ENCODE results near the gene MYL11.

MYL11 gene

DNA sequence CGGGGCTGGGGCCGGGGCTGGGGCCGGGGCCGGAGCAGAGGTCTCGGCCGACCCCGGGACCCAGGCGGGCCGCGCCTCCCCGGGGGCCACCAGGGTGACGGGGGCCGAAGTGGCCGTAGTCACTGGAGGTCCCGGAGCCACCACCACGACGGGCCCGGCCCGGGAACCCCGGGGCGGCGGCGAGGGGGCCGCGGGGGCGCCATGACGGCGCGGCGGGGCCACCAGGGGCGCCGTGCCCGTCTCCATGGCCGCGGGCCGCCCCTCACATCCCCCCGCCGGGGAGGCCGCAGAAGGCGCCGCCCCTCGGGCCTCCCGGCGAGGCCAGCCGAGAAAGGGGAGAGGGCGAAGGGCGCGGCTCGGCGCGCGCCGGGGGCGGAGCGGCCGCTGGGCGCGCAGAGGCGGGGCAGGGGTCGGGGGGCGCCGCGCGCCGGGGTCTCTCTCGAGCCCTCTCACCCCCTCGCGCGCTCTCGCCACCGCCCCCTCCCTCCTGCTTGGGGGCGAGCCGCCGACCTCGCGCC is 4.6 kb upstream of the MYL11 start:
- in situ Hi-C loops (cut with HindIII; ENCODE audit: low sequenced_read_pairs): no loop called here

DNA sequence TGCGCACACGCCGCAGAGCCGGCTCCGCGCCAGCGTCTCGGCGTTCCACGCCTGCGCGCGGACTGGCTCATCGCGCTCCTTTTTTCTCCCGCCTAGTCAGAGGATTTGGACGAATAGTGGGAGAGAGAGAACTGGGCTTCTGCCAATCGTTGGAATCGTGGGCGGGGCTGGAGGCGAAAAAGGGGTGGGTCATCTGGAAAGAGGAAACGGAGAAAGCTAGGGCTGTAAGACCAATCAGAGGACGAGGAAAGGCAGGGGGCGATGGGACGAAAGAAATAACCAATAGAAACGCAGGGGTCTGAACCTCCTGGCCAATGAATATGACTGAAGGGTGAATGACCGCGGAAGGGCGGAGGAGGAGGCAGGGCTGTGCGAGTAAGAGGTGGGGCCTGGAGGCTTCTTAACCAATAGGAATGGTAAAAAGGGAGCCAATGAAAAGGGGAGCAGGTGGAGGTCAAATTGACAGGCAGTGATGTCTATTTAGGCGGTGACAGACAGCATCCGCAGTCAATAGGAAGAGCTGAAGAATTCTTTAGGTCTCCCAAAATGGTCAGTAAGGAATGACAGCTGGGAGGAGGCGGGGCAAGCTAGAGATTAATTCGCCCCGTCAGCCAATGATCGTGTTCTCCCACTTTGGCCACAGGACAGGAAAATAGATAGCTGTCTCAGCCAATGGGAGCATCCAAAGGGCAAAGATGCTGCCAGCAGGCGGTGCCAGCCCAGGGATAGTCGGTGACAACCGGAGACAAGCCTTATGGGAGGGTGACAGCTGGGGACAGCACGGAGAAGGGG is 4.0 kb upstream of the MYL11 start, which contains the start of gene TBC1D10B:
Gene TBC1D10B (minus strand): TSS at position 39 of the 792 bp plus-strand sequence. CDS start 311 bp downstream, outside the sequence.
- in situ Hi-C loops (cut with HindIII; ENCODE audit: low sequenced_read_pairs): no loop called here

DNA sequence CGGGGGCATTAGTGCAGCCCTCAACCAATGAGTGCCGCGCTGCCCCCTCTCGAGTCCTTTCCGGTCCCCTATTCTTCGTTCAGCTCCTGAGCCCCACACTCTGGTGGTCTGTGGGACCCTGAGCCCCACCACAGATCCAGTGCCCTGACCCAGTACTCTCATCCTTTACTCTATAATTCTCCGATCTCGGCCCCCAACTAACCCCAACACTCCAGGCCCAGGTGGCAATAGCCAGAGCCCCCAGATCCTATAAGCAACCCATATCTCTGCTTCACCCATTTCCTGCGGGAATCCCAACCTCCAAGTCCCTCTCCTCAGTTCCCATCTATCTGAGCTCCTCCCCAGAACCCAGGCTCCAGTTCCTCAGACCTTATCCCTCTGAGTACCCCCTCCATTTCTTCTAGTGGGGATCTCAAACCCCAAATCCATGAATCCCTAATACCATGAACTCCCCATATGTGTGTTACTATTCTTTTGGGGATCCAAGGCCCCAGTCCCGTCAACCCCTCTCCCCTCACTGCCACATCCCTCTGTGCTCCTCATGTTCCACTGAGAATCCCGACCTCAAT is 3.3 kb upstream of the MYL11 start:
- in situ Hi-C loops (cut with HindIII; ENCODE audit: low sequenced_read_pairs): no loop called here

DNA sequence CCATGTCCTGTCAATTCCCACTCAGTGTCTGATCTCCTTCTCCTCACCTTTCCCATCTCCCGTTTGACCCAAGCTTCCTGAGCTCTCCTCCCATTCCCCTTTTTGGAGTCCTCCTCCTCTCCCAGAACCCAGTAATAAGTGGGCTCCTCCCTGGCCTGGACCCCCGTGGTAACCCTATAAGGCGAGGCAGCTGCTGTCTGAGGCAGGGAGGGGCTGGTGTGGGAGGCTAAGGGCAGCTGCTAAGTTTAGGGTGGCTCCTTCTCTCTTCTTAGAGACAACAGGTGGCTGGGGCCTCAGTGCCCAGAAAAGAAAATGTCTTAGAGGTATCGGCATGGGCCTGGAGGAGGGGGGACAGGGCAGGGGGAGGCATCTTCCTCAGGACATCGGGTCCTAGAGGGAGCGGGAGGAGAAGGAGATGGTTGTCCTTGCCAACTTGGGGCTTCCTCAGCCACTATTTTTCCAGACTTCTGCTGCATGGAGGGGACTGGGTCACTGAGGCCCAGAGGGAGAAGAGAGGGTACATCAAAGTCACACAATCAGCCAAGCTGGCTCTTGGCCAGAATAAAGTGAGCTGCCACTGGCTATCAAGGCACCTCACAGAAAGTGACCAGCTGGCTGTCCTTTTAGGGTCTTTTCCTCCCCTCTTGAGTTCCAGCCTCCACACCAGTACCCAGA is 2.4 kb upstream of the MYL11 start:
- in situ Hi-C loops (cut with HindIII; ENCODE audit: low sequenced_read_pairs): no loop called here

DNA sequence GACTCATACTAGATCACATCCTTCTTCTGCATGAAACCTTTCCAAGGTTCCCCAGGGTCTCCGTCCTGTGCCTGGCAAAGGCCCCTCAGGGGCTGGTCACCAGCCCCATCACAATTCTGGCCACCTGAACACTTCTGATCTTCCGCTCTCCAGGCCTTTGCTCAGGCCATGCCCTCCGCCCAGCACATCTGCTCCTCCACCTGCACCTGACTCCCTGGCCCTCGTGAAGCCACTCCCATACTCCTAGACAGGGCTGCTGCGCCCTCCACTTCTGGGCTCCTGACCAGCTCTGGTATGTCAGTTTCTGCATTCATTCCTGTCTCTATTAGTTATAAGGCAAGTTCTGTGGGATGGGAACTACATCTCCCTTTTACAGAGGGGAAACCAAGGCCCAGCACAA is 1.9 kb upstream of the MYL11 start:
- in situ Hi-C loops (cut with HindIII; ENCODE audit: low sequenced_read_pairs): no loop called here

DNA sequence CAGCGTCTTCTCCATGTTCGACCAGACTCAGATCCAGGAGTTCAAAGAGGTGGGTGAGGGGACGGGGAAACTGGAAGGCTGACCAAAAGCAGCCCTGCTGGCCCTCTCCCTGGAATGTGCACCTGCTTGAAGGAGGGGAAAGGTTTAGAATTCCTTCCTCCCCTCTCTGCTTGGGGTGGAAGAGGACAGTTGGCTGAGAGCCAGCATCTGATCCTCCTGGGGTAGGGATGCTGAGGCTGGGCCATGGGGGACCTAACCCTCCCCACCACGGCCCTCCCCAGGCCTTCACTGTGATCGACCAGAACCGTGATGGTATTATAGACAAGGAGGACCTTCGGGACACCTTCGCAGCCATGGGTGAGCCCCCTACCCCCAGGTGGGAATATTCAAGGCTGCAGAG is 1.3 kb downstream of the MYL11 start:
- in situ Hi-C loops (cut with HindIII; ENCODE audit: low sequenced_read_pairs): no loop called here

DNA sequence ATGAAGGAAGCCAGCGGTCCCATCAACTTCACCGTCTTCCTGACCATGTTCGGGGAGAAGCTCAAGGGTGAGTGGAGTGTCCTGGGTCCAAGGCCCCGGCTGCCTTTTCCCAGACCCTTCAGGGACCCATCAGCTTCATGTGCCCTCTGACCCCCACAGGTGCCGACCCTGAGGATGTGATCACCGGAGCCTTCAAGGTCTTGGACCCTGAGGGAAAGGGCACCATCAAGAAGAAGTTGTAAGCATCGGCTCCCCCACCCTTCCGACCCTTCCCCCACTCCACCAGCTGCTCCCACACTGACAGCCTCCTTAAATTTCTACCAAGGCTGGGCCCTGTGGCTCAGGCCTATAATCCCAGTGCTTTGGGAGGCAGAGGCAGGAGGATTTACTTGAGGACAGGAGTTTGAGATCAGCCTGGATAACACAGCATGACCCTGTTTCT is 1.9 kb downstream of the MYL11 start:
- in situ Hi-C loops (cut with HindIII; ENCODE audit: low sequenced_read_pairs): no loop called here

DNA sequence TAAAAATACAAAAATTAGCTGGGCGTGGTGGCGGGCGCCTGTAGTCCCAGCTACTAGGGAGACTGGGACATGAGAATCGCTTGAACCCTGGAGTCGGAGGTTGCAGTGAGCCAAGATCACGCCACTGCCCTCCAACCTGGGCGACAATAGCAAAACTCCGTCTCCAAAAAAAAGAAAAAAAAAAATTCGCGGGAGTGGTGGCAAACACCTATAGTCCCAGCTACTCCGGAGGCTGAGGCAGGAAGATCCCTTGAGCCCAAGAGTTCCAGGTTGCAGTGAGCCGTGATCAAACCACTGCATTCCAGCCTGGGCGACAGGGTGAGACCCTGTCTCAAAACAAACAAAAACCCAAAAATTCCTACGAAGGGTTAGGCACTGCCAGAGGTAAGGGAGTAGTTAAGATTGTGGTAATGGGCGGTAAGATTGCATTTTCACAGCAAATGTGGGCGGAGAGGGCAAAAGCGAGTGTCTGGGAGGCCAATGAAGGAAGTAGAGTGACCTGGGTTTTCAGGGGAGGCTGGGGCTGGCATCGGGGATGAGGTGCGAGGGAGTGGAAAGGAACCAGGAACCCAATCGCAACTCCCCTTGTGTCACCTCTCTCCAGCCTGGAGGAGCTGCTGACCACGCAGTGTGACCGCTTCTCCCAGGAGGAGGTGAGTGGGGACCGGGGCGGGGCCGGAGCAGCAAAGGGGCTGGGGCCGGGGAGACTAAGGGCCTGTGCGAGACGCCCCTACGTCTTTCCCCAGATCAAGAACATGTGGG is 2.6 kb downstream of the MYL11 start:
- in situ Hi-C loops (cut with HindIII; ENCODE audit: low sequenced_read_pairs): no loop called here

DNA sequence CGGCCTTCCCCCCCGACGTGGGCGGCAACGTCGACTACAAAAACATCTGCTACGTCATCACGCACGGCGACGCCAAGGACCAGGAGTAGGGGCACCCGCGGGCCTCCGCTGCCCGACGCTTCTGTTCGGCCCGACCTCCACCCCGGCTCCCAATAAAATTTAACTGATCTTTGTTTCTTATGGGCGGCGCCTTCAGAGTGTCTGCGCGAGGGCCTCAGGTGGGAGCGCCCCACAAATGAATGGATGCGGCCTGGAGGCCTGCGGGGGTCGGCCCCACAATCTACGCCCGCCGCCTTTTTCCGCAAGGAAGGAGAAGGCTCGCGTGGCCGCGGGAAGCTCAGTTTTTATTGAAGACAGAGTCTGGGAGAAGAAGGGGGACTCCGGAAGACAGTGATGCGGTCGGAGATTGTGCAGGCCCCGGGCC is 3.2 kb downstream of the MYL11 start:
- in situ Hi-C loops (cut with HindIII; ENCODE audit: low sequenced_read_pairs): no loop called here

DNA sequence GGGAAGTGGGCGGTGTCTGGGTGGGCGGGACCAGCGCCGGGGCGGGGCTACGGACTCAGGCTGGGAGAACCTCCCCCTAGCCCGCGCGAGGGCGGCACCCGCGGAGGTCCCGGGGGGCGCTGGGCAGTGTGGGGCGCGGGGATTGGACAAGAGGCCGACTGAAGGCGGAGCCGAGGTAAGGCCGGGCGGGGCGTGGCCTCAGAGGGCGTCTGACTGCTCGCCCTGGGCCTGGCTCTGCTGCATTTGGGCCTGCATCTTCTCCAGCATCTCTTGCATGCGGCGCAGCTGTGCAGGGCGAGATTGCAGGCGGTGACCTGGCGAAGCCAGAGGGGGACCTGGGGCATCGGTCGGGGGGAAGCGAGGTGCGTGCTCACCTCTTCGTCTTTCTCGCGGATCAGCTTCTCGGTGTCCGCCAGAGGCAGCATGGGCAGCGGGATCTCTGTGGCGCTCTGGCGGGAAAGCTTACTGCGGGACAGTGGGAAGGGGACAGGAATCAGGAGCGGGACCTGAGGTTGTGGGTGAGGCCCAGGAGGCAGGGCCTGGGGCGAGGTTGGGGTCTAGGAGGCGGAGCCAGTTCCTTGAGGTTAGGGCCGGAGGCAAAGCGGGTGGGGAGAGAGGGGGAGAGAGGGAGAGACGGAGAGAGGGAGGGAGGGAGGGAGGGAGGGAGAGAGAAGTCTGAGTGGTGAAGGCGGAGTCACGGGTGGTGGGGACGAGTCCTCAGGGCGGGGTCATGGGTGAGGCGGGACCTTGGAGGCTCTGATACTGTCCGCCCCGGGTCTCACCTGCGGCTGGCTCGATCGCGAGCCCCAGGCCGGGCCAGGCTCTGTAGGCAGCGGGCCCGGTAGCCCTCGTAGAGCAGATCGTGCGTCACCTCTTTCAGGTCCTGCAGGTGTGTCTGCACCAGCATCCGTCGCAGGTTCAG is 3.9 kb downstream of the MYL11 start:
- in situ Hi-C loops (cut with HindIII; ENCODE audit: low sequenced_read_pairs): no loop called here

DNA sequence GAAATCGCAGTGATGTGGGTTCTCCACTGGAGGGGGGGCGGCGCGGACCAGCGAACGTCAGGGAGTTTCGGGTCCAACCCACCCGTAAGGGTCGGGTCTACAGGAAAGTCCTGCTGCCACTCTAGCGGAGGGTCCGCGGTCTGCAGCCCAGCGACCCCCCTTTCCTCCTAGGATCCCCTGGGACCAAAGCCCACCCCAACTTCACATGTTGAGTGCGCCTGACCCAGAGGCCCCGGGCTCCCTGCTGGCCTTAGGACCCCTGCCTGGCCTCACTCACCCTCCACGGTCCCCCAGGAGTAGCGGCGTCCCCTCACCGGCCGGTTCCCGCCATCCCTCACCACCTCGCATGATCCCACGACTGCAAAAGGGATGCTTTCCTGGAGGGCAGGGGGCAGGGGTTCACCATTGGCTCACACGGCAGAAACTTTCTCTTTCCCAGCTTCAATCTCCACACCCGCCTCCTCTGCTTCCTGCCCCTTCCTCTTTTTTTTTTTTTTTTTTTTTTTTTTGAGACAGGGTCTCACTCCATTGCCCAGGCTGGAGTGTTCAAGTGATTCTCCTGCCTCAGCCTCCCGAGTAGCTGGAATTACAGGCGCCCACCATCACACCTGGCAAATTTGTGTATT is 4.7 kb downstream of the MYL11 start:
- in situ Hi-C loops (cut with HindIII; ENCODE audit: low sequenced_read_pairs): no loop called here

DNA sequence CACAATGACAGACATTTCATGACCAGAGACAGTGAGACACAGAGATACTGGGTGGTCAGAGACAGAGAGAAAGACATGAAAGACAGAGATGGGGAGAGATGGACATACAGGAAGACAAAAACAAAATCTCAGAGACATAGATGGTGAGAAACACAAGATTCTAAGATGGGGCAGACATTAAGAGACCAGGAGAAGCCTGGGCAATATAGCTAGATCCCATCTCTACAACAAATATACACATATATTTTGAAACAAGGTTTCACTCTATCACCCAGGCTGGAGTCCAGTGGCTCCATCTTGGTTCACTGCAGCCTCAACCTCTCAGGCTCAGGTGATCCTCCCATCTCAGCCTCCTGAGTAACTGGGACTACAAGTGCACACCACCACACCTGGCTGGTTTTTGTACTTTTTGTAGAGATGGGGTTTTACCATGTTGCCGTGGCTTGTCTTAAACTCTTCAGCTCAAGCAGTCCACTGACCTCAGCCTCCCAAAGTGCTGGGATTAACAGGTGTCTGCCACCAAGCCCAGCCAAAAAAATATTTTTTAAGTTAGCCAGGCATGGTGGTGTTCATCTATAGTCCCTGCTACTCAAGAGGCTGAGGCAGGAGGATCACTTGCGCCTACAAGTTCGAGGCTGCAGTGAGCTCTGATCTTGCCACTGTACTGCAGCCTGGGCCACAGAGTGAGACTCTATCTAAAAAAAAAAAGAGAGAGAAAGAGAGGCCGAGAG is 5.6 kb downstream of the MYL11 start:
- in situ Hi-C loops (cut with HindIII; ENCODE audit: low sequenced_read_pairs): no loop called here

DNA sequence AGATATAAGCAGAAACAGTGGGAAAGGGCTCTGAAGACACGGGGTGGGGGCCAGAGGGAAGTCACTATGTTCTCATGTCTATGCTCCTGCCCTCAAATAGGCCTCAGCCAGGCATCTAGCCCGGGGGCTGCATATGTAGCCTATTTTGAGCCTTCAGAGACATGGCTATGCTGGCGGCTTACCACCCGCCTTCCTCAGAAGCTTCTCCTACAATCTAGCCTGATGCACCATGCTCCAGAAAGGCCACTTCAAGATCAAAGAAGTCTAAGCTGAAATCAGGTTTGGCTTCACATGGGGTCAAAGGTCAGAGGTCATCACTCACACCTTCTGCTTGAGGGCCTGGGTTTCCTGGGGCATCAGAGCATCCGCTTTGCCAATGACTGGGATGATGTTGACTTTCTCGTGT is 6.2 kb downstream of the MYL11 start:
- in situ Hi-C loops (cut with HindIII; ENCODE audit: low sequenced_read_pairs): no loop called here

DNA sequence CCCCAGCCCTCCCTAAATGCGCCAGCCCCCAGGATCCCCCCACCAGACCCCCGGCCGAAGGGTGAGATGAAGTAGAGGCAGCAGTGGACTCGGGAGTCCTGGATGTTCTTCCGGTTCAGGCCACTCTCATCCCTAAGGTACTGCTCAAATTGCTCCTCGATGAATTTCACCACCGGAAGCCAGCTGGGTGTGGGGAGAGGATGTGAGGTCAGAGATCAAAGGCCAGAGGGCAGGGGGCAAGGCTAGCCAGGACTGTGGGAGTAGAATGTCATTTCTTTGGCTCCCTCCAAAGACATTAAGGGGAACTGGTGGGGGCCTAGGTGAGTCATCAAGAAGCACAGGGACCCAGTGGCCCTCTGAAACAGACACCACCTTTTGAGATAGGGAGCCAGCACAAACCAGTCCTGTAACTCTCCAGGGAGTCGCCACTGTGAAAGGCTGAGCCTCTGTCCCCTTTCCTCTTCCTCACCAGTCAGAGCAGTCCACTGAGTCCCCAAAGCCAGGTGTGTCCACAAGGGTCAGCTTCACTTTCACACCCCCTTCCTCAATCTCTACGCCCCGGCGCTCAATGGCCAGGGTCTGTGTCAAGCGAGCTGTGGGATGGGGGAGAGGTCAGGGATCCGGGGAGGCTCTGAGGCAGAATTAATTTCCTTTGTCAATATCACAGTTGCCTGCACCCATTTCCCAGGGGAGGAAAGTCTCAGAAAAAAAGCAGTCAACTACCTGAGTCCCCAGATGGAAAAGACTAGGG is 6.9 kb downstream of the MYL11 start:
- in situ Hi-C loops (cut with HindIII; ENCODE audit: low sequenced_read_pairs): no loop called here

DNA sequence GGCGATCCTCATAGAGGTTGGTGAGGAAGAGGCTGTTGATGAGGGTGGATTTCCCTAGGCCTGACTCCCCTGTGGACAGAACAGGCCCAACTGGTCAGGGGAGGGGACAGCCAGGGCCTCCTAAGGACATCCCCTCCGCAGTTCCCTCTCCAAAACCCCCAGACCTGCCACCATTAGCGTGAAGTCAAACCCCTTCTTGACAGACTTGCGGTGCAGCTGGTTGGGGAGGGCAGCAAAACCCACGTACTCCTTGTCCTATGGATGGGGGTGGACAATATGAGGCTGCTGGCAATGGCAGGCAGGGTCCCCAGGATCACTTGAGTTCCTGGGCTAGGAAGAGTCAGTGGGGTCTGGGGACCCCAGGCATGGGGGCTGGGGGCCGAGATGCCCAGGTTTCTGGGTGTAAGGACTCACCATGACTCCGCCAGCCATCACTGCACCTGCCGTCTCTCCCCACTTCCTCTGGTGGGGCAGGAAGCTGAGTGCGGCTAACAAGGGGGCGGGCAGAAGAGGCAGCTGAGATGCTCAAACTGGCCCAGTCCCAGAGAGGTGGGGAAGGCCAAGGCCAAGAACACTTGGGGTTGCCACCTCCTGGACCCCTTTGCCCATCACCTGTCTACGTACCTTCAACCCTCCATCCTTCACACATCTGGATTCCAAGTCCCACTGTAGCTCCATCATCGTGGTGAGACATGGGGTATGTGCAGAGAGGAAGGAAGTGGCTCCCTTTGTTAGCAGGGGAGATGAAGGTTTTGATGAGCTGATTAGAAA is 7.7 kb downstream of the MYL11 start, which contains the start of gene SEPTIN1:
Gene SEPTIN1 (minus strand): TSS at position 451 of the 771 bp plus-strand sequence. CDS start 19 bp downstream, at position 432.
- in situ Hi-C loops (cut with HindIII; ENCODE audit: low sequenced_read_pairs): no loop called here

DNA sequence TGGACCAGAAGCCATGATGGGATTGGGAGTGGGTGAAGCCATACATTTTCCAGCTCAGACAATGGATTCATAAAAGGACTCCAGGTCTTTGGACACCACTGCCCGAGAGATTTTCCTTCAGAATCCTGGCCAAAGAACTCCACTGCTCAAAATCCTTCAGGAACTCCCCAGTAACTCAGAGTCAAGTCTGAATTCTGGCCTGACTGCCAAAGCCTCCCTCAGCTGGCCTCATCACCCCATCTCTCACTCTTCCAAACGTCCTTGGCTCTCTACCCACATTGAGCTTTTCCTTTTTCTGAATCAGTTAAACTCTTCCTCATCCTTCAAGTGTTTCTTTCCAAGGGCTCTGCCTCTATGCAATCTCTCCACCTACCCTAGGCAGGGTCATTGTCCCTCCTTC is 8.9 kb downstream of the MYL11 start:
- in situ Hi-C loops (cut with HindIII; ENCODE audit: low sequenced_read_pairs): no loop called here

DNA sequence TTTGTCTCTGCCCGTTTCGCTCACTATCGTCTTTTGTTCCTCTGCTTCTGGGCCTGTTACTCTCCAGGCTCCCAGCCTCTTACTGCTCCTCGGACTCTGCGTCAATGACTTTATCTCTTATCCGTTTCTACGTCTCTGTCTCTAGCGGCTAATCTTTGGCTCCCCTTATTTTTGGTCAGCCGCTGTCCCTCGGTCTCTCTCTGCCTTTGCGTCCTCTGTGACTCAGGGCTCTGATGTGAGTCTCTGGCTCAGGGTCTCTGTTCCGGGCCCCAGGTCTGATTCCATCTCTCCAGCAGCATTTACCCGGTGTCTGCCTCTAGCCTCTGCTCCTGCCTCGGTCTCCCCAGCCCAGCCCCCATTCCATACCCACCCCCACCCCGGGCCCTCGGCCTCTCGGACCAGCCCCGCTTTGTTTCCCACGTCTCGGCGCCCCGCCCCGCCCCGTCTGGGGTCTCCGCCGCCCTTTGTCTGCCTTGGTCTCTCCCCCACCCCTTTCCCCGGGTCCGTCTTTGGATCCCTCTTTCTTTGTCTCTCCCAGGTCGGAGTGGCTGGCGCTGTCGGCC is 20.1 kb downstream of the MYL11 start:
- in situ Hi-C loops (cut with HindIII; ENCODE audit: low sequenced_read_pairs): no loop called here

Measured in DLD1 (cell line).